Natural killer cell (primary cell): ENCODE results near the gene OBSCN. TPM values are rescaled to one million over a fixed set of nuclear protein-coding genes. Genes with fewer than 3 reads are reported as not detected.

Experiments
- ATAC-seq, 3 donors: fragments of 150-1000 bp in 2 of 3; fragments of 200-7000 bp in 1 of 3; cut with Tn5 transposase; 1 replicate in 1 of 3; 2 replicates in 2 of 3; pipeline ENCODE4 v1.10.0; 2021; ENCODE audit warnings: mild to moderate bottlenecking in 2 of 3, moderate library complexity in 2 of 3
- DNase-seq, 2 donors: peaks; one replicate each; pipeline versions ENCODE4 v3.0.0 to v3.0.0-alpha.2; 2013 to 2021; ENCODE audit warnings: mixed read lengths in 1 of 2
- H3K27ac ChIP-seq: one replicate; pipeline ENCODE4 v1.5.1; 2013; ENCODE audit warnings: mild to moderate bottlenecking, low read length
- H3K27me3 ChIP-seq: one replicate; pipeline ENCODE4 v1.6.1; 2013; ENCODE audit warnings: low read length; ENCODE audit not compliant: control insufficient read depth, insufficient read depth
- H3K36me3 ChIP-seq: one replicate; pipeline ENCODE4 v1.6.1; 2013; ENCODE audit warnings: low read length; ENCODE audit not compliant: control insufficient read depth, insufficient read depth
- H3K4me1 ChIP-seq: one replicate; pipeline ENCODE4 v1.6.1; 2013; ENCODE audit warnings: low read length; ENCODE audit not compliant: control insufficient read depth, insufficient read depth
- H3K4me3 ChIP-seq: one replicate; pipeline ENCODE4 v1.5.1; 2013; ENCODE audit warnings: low read length
- H3K9me3 ChIP-seq: one replicate; pipeline ENCODE4 v1.6.1; 2013; ENCODE audit warnings: low read length; ENCODE audit not compliant: control insufficient read depth, insufficient read depth
- H3K27ac Mint-ChIP-seq, 2 donors: one replicate each; pipeline ENCODE4 v1.8.0; 2022; ENCODE audit warnings: mild to moderate bottlenecking in 2 of 2, mixed read lengths in 2 of 2, moderate library complexity in 1 of 2
- H3K27me3 Mint-ChIP-seq, 2 donors: one replicate each; pipeline ENCODE4 v1.8.0; 2022; ENCODE audit warnings: low read depth in 2 of 2, mixed read lengths in 2 of 2
- H3K36me3 Mint-ChIP-seq: one replicate; pipeline ENCODE4 v1.8.0; 2022; ENCODE audit warnings: mixed read lengths
- H3K4me1 Mint-ChIP-seq, 2 donors: one replicate each; pipeline ENCODE4 v1.8.0; 2022; ENCODE audit warnings: mixed read lengths in 2 of 2
- H3K4me3 Mint-ChIP-seq: one replicate; pipeline ENCODE4 v1.8.0; 2022; ENCODE audit warnings: mild to moderate bottlenecking, moderate library complexity, mixed read lengths
- H3K9me3 Mint-ChIP-seq, 2 donors: one replicate each; pipeline ENCODE4 v1.8.0; 2022; ENCODE audit warnings: mixed read lengths in 2 of 2
- CTCF ChIP-seq: fragments of 200-600 bp; IDR thresholded peaks from one replicate; pipeline ENCODE4 v1.8.0; 2022; ENCODE audit warnings: antibody characterized with exemption
- WGBS: methylation state at CpG from one replicate; pipeline ENCODE4 v1.1.7; 2013; ENCODE audit warnings: missing lambda C conversion rate; ENCODE audit not compliant: insufficient coverage; 5-methylcytosine and 5-hydroxymethylcytosine counted together
- intact Hi-C: fragments of 100-400 bp; cut with micrococcal nuclease; formaldehyde crosslinking; loops from one replicate; pipeline ENCODE4 v1.14.2; 2022
- total RNA-seq, 4 donors: library from RNA; stranded (reverse); fragments of 120-200 nt in 1 of 4; gene quantifications; one replicate each; pipeline versions ENCODE4 v1.2.3 to v1.2.4, GENCODE V29; 2013 to 2022

The OBSCN gene
- total RNA-seq, 3 donors from 2014 or later (not counting 1 experiment from before 2014, with no cell fraction given) = 9.6 to 30.0 (median 14.3) TPM

- no peaks in the 10 kb centered on the region for H3K4me1 Mint-ChIP-seq
- H3K36me3 Mint-ChIP-seq = no peaks in the 10 kb centered on the region
- TF ChIP-seq CTCF = no peak
- H3K4me3 Mint-ChIP-seq = no peak overlapping the region
- no peaks in the 10 kb centered on the region for H3K27me3 ChIP-seq
- DNase-seq = no peak
- H3K27ac Mint-ChIP-seq = no peak overlapping the region
- peaks cover 5% of the 10 kb centered on the region for H3K4me1 ChIP-seq
- no peak overlapping the region for H3K4me3 ChIP-seq
- H3K36me3 ChIP-seq = no peaks in the 10 kb centered on the region
- ATAC-seq = no peak
- no peaks in the 10 kb centered on the region for H3K9me3 Mint-ChIP-seq
- 90% methylated on average over 20 of the region's 20 CpGs for WGBS
- H3K9me3 ChIP-seq = no peaks in the 10 kb centered on the region
- H3K27ac ChIP-seq = no peak overlapping the region
- H3K27me3 Mint-ChIP-seq = no peaks in the 10 kb centered on the region
- intact Hi-C loops = no loop called here
Measured at GRCh38 chr1:228365271-228366061, 157.6 kb downstream of the OBSCN start.

DNA sequence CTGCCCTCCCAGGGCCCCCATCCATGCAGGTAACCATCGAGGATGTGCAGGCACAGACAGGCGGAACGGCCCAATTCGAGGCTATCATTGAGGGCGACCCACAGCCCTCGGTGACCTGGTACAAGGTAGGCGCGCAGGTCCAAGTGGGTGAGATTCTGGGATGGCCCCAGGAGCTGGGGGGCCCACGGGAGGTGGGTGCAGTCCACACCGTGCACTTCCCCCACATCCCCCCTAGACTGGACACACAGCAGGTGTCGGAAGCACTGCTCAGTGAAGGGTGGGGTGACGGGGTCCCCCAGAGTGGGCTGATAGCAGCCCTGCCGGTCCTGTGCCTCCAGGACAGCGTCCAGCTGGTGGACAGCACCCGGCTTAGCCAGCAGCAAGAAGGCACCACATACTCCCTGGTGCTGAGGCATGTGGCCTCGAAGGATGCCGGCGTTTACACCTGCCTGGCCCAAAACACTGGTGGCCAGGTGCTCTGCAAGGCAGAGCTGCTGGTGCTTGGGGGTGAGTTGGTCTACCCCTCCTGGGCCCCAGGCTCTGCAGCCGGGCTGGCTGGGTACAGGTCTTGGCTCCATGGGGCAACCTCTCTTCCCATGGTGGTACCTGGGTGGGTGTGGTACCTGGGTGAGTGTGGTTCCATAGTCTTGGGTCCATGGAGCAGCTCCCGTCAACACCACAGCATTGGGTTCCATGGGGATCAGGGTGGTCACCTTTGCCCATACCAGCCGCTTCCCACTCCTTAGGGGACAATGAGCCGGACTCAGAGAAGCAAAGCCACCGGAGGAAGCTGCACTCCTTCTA lies 158.4 kb downstream of the OBSCN start:
- Mint-ChIP-seq H3K9me3 (no peaks in the 10 kb centered on the region), H3K36me3 (no peaks in the 10 kb centered on the region), H3K27me3 (no peaks in the 10 kb centered on the region), H3K4me3 (no peak overlapping the region), H3K4me1 (no peaks in the 10 kb centered on the region), H3K27ac (no peak overlapping the region)
- ATAC-seq (no peak), DNase-seq (no peak)
- Histone ChIP-seq H3K4me3 (no peak overlapping the region), H3K27ac (no peak overlapping the region), H3K4me1 (peaks cover 5% of the 10 kb centered on the region), H3K36me3 (no peaks in the 10 kb centered on the region), H3K9me3 (no peaks in the 10 kb centered on the region), H3K27me3 (no peaks in the 10 kb centered on the region)
- TF ChIP-seq CTCF = no peak
- 94% methylated on average over 23 of the region's 23 CpGs for WGBS
- intact Hi-C loops = no loop called here

GRCh38 chr1:228366866-228367741 lies 159.3 kb downstream of the OBSCN start:
- Mint-ChIP-seq H3K9me3 (no peaks in the 10 kb centered on the region), H3K4me3 (no peak overlapping the region), H3K27ac (no peak overlapping the region), H3K36me3 (no peaks in the 10 kb centered on the region), H3K4me1 (no peaks in the 10 kb centered on the region), H3K27me3 (no peaks in the 10 kb centered on the region)
- no peak for TF ChIP-seq CTCF
- Histone ChIP-seq H3K4me3 (no peak overlapping the region), H3K27ac (no peak overlapping the region), H3K36me3 (no peaks in the 10 kb centered on the region), H3K9me3 (no peaks in the 10 kb centered on the region), H3K4me1 (peaks cover 5% of the 10 kb centered on the region), H3K27me3 (no peaks in the 10 kb centered on the region)
- no peak for DNase-seq
- 90% methylated on average over 23 of the region's 24 CpGs for WGBS
- no peak for ATAC-seq
- intact Hi-C loops = no loop called here
